AML-193 (cell line): ENCODE data around the gene MKNK2.
"Not testable (repeated sequence)": the region's sequence is repeated elsewhere in the genome, so short reads cannot be mapped to it uniquely, and the experiment has no call there.

ENCODE experiments used
- DNase-seq, 2 experiments: peaks; one replicate each; lab custom pipeline; 2025; lab: John Stamatoyannopoulos, UW

The MKNK2 gene

DNA sequence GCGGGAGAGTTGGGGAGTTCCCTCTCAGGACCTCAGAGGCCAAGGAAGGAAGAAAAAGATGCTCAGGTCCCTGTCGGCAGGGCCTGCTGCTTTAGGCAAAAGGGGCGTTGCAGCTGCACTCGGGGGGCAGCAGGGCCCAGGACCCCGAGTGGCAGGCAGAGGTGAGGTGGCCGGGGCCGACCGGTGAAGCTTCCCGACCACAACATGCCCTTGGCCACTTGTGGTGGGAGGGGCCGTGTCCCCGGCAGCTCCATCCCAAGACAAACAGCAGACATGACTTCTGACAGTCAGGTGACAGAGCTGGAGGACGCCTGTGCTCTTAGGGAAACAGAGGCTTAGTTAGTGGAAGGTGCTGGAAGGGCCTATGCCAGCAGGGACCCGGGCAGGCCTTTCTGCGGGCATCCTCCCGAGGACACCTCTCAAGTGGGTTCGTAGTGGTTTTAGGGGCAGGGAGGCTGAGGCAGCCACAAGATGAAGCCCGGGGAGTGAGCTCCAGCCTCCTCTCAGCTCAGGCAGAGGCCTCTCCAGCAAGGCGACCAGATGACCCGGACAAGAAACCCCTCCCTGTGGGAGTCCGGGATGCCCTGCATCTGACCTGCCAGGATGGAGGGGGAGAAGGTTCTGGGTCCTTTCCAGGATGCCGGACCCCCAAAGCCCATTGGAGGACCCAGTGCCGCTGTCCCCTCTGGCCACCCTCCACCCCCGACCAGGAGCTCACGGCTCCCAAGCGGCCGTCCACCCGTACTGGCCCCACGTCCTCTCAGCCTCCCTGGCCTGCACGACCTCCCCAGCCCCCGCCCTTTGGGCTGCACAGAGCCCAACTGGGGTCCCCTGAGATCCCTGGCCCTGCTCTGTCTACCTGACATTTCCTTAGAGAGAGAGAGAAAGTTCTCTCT is 59.8 kb downstream of the MKNK2 start:
- no peak for DNase-seq

DNA sequence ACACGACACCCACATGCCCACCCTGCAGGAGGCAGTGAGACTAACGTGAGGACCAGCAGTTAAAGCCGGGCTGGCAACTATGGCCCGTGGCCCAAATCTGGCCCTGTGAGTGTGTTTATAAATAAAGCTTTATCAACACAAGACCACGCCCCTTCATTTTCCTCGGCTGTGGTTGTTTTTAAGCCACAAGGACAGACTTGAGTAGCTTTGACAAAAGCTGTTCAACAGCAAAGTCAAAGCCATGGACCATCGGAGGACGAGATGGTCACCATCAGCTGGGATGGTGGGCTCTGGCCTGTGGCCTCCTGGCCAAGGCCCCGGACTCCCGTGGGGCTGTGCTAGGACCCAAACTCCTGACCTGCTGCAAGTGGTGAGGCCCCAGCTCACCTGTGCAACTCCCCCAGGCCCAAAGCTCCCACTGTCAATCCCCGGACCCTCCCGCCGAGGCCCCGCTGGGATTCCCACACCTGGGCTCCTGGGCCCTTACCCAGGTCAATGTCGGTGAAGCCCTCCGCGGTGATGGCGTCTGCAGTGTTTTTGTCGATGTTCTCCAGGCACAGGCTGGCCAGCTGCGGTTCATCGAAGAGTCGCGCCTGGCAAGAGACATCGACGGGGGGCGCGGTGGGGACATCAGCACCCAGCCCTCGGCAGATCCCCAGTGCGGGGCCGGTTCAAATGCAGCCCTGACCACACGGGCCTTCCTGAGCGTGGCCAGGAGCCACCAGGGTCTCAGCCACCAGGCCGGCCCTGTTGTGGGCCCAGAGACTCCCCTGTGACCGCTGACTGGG is 60.6 kb downstream of the MKNK2 start:
- DNase-seq: no peak

DNA sequence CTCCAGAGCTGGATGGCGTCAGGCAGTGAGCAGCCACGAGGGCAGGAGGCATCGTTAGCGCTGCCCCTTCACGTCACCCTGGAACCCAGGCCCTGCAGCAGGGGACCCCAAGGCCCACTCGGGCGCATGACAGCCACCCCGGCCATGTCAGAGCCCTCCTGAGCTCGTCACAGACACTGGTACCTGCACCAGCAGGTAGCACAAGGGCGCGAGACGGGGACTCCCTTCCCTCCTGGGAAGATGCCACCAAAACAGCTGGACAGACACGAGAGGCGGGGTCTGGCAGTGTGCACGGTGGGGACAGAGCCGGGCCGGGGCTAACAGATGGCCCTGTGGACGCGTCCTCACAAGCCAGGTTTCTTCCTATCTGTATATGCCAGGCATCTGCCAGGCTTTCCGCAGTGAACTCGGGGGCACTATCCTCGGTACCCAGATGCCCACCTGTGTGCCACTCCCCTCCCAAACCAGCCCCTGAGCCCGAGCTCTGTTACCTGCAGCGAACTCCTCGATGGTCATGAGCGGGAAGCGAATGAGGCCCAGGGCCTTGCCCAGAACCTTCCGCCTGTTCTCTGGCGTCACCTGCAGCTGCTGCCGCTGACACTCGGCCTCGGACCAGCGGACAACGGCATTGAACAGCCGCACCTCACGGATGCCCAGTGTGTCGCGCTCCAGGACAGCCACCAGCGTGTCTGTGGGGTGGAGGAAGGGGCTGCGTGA is 61.4 kb downstream of the MKNK2 start:
- no peak for DNase-seq

DNA sequence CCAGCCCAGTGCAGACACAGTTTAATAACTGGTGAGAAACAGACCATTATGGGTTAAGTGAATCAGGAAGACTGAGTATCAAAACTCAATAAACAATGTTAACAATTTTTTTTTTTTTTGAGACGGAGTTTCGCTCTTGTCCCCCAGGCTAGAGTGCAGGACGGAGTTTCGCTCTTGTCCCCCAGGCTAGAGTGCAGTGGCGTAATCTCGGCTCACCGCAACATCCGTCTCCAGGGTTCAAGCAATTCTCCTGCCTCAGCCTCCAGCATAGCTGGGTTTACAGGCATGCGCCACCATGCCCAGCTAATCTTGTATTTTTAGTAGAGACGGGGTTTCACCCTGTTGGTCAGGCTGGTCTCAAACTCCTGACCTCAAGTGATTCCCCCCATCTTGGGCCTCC is 62.6 kb downstream of the MKNK2 start:
- not testable (repeated sequence) for DNase-seq
